VCaP (cell line): ENCODE data around the gene PLEKHM2.

Experiments used
- H3K27ac ChIP-seq: fragments of 450-650 bp; 2 replicates; pipeline ENCODE4 v1.5.1; 2017
- TF ChIP-seq, protein P1 (sequence below): fragments of 450-650 bp; conservative IDR thresholded peaks from 2 replicates; pipeline ENCODE4 v1.5.1; 2017; ENCODE audit warnings: mild to moderate bottlenecking, moderate library complexity

The PLEKHM2 gene

DNA sequence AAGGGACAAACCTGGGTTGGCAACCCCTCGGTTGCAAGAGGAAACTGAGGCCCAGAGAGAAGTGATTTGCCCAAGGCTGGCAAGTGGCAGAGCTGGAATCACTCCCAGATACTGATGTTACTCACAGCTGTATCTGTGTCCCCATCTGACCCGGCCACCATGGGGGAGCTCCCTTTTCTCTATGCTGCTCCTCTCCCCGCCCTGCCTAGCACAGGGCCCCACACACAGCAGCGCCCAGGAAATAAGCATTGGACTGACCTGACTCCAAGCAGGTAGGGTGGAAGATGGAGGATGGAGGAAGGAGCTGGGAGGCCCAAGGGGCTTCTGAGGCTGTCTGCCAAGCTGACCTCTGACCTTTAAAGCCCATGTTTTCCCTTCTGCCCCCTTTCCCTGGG is 71.5 kb downstream of the PLEKHM2 start:
- H3K27ac ChIP-seq: no peak overlapping the region
- TF ChIP-seq, protein P1, sequence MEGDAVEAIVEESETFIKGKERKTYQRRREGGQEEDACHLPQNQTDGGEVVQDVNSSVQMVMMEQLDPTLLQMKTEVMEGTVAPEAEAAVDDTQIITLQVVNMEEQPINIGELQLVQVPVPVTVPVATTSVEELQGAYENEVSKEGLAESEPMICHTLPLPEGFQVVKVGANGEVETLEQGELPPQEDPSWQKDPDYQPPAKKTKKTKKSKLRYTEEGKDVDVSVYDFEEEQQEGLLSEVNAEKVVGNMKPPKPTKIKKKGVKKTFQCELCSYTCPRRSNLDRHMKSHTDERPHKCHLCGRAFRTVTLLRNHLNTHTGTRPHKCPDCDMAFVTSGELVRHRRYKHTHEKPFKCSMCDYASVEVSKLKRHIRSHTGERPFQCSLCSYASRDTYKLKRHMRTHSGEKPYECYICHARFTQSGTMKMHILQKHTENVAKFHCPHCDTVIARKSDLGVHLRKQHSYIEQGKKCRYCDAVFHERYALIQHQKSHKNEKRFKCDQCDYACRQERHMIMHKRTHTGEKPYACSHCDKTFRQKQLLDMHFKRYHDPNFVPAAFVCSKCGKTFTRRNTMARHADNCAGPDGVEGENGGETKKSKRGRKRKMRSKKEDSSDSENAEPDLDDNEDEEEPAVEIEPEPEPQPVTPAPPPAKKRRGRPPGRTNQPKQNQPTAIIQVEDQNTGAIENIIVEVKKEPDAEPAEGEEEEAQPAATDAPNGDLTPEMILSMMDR: no peak

DNA sequence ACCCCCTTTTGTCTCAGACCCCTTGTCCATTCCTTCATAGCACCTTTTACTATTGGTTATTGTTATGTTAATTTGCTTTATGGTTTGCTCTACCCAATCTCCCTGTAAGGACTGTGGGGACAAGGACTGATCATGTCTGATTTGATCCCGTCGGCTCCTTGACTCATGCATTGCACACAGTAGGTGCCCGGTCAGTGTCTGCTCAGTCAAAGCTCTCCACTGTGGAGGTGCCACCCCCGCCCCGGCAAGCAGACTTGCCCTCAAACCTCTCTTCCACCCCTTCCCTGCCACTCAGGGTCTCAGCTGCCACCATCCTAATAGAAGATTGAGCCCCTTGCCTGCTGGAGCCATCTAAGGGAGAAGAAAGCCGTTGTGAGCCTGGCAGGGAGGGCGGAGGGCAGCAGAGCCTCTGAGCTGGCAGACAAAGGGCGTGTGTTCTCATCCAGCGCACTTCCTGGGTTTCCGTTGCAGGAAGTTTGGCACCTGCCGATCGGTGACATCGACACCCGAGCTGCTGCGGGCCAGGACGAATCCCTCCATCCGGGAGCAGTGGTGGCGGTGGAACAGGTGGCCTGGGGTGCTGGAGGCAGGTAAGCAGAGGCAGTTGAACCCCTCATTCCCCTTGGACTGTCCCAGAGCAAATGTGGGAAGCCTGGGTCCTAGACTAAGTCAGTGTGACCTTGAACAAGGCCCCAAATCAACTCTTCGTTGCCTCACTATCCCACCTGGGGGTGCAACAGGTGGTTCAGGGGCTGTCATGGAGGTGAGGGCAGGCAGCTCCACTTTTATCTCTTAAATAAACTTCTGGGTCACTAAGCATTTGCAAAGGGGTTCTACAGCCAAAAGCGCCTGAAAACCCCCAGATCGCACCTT is 72.3 kb downstream of the PLEKHM2 start:
- TF ChIP-seq, protein P1: no peak
- H3K27ac ChIP-seq: peak overlapping the region; percentile 49

DNA sequence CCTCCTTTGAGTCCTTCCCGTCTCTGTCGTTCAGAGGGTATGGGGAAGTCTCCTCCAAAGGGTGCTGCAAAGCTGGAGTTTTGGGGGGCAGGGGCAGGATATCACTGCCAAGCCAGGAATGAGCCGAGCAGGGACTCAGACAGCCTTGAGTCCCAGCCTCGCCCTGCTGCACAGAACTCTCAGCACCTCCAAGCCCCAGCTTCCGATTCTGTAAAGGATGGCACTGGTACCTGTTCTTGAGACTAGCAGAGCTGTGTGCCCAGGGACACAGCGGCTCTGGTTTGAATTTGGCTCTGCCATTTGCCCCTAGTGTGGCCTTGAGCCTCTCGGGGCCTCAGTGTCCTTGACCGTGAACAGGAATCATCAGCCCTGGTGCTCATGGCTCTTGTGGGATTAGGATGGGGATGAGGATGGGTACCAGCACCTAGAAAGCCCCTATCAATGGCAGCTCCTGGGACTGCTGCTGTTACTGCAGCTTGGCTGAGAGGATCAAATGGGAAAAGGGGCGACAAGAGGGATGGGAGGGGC is 73.0 kb downstream of the PLEKHM2 start:
- no peak overlapping the region; the same call in 1 of the 2 replicates for H3K27ac ChIP-seq
- TF ChIP-seq, protein P1: no peak

DNA sequence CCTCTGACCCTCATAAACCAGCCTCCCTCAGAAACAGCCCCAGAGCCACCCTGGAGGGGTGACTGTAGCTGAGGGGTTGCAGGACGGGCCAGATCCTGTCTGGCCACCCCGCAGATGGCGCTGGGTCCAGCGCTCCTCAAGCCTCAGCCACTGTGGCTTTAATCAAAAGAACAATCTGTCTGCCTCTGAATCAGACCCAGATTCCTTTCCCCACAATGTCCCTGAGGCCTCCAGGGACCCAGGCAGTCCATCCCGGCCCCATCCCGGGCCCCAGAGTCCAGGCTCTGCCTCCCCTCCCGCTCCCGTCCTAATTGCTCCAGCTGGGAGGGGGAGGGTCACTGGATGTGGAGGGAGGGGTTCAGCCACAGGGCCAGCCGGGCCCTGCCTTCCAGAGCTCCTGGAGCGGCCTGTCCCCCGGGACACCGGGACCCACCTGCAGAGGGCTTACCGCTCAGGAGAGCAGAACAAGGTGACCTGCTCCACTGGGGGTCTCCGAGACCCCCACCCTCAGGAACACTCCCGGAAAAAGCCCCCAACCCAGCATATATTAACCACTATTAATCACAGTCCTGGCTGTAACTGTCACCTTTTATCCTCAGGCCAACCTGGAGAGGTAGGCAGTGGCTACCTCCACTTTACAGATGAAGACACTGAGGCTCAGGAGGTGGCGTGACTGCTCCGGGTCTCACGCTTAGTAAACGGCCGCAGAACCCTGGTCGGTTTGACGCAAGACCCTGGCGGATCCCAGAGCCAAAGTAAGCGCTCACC is 73.6 kb downstream of the PLEKHM2 start:
- TF ChIP-seq, protein P1: no peak
- no peak overlapping the region; the same call in 1 of the 2 replicates for H3K27ac ChIP-seq

DNA sequence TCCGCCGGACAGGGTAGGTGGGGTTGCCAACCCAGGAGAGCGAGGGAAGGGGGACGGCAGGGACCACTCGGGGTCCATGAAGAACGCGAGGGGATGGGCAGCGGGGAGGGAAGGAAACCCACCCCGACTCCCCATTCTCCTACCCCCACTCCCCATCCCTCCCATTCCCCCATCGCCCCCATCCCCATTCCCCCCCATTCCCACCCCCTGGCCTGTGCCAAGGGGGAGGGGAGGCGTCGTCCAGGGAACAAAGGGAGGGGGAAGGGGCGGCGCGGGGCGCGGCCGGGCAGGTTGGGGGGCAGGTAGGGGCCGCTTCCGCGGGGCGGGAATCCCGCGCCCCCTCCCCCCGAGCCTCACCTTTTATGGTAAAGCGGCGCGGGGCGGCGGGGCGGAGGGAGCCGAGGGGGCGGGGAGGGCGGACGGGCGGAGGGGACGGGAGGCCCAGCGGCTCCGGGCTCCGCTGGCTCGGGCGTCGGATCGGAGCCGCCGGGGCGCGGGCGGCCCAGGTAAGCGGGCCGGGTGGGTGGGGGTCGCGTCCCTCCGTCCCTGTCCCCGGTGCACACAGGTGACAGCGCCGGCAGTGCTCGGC is 74.3 kb downstream of the PLEKHM2 start, which contains the start of gene FBLIM1:
TSS of gene FBLIM1 (plus strand) at position 453 of the 589 bp plus-strand sequence. CDS start 6,189 bp downstream, outside the sequence.
- peak within 1 kb of the TSS; percentile 71; the same call in 1 of the 2 replicates for H3K27ac ChIP-seq

DNA sequence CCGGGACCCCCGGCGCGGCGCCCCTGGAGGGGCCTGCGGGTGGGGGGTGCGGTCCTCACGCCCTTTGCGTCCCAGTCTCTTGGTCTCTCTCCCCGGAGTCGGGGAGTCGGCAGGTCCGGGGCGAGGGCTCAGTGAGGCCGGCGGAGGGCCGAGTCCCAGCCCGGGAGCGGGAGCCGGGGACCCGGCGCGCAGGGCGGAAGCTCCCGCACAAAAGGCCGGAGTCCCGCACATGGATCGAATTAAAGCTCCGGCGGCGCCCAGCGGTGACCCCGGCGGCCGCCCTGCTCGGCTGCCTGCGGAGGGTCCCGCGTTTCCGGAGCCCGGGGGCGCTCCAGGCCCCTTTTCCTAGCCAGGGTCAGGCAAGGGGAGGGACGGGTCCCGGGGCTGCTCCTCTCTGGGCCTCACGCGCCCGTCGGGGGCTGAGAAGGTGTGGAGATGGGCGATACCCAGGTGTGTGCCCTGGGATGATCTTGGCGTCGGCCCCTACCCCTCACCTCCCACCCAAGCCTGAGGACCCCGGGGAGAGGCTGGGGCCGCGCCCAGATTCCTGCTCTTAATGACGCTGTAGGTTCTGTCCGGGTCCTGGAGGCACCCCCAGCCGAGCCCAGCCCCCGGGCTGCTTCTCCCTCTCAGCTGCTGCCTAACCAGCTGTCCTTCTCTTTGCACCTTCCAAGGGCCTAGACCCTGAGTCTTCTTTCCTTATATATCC is 75.0 kb downstream of the PLEKHM2 start:
- TF ChIP-seq, protein P1: no peak
- H3K27ac ChIP-seq: peak overlapping the region; percentile 71; the same call in 1 of the 2 replicates

More for the DNA sequence above, 74.3 kb downstream of the PLEKHM2 start, which contains the start of gene FBLIM1:
- TF ChIP-seq, protein P1: no peak
